PFSK-1 (cell line): ENCODE results near the gene AGBL3.

Experiments used
- FOXP2 ChIP-seq: optimal IDR thresholded peaks from 2 replicates; pipeline ENCODE3; 2011; ENCODE audit warnings: borderline replicate concordance, control low read depth, inconsistent platforms; ENCODE audit not compliant: insufficient read depth; ENCODE audit errors: extremely low read length, extremely low read depth
- POLR2AphosphoS5 ChIP-seq: IDR thresholded peaks from 2 replicates; pipeline ENCODE4 v1.6.1; 2012; ENCODE audit warnings: low read depth, mild to moderate bottlenecking, control low read depth, low read length, moderate library complexity
- SIN3A ChIP-seq: IDR thresholded peaks from 2 replicates; pipeline ENCODE4 v1.6.1; 2012; ENCODE audit warnings: mild to moderate bottlenecking, low read length, moderate library complexity, borderline replicate concordance; ENCODE audit not compliant: insufficient read depth
- TAF1 ChIP-seq: IDR thresholded peaks from 2 replicates; pipeline ENCODE4 v1.6.1; 2012; ENCODE audit warnings: low read length, control low read depth, borderline replicate concordance; ENCODE audit not compliant: insufficient read depth
- TF ChIP-seq, protein P1 (sequence below), 2 experiments: IDR thresholded peaks; 2 replicates each; pipeline versions ENCODE4 v1.6.1 to v1.8.0; 2011 to 2012; ENCODE audit warnings: low read depth in 2 of 2, low read length in 2 of 2, control low read depth in 1 of 2, inconsistent platforms in 1 of 2, mild to moderate bottlenecking in 1 of 2, moderate library complexity in 1 of 2; ENCODE audit not compliant: insufficient read depth in 1 of 2

Gene AGBL3

DNA sequence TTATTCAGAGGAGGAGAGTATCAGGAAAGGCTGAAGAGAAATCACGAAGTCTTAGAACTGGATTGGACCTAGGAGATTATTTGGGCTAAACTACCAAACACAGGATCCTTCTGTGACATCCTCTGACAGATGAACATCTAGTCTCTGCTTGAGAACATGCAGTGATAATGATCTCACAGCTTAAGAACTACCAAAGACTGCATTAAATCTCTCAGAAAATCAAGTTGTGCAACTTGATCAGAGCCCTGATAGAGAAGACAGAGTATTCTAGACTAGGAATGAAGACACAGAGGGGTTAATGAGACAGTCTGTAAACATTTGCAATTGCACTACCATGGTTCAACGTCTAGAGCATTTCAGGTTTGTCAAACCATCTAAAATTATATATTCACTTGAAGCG is 37.1 kb upstream of the AGBL3 start:
- TF ChIP-seq SIN3A, result no peak
- TF ChIP-seq TAF1, result no peak
- no peak for TF ChIP-seq FOXP2
- TF ChIP-seq, protein P1, sequence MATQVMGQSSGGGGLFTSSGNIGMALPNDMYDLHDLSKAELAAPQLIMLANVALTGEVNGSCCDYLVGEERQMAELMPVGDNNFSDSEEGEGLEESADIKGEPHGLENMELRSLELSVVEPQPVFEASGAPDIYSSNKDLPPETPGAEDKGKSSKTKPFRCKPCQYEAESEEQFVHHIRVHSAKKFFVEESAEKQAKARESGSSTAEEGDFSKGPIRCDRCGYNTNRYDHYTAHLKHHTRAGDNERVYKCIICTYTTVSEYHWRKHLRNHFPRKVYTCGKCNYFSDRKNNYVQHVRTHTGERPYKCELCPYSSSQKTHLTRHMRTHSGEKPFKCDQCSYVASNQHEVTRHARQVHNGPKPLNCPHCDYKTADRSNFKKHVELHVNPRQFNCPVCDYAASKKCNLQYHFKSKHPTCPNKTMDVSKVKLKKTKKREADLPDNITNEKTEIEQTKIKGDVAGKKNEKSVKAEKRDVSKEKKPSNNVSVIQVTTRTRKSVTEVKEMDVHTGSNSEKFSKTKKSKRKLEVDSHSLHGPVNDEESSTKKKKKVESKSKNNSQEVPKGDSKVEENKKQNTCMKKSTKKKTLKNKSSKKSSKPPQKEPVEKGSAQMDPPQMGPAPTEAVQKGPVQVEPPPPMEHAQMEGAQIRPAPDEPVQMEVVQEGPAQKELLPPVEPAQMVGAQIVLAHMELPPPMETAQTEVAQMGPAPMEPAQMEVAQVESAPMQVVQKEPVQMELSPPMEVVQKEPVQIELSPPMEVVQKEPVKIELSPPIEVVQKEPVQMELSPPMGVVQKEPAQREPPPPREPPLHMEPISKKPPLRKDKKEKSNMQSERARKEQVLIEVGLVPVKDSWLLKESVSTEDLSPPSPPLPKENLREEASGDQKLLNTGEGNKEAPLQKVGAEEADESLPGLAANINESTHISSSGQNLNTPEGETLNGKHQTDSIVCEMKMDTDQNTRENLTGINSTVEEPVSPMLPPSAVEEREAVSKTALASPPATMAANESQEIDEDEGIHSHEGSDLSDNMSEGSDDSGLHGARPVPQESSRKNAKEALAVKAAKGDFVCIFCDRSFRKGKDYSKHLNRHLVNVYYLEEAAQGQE (IDR thresholded peaks at IDR 0.05; ENCODE audit: insufficient read depth in 1 of 2, low read depth in 2 of 2, low read length in 2 of 2), result no peak
- TF ChIP-seq POLR2AphosphoS5, result no peak

DNA sequence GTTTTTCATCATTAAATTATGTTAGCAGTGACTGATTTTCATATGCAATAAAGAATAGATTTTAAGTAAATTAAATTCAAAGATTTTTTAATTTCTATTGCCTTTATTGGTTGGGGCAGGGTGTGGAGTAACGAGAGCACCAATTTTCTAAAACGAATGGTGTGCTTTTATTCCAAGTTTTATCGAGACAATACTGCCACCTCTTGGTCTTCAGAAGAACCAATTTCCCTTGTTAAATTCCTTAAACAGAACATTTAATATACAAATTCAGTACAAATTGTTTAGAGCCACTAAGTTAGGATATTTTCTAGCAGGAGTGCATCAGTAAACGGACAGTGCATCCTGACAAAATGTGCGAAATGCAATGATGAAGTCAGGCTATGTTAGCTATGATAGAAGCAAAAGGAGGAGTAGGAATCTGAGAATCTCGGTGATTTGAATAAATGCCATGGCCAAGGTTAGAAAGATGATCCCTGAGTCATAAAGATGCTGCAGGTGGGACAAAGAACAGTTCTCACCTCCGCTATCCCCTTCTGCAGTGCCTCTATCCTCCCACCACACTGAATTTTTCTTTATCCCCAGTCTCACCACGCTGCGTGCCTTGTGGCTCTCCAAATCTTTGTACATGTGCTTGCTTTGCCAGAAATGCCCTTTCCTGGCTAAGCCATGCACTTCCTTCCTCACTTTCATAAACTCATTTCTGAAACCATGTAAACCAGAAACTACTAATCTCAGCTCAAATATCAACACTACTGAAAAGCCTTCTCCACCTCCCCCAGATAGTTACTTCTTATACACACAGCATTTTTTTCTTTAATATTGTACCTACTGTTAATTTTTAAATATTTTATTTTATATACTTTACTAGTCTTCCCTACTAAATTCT is 31.9 kb upstream of the AGBL3 start:
- TF ChIP-seq FOXP2 (no peak), TAF1 (no peak), SIN3A (no peak), POLR2AphosphoS5 (no peak)
- TF ChIP-seq, protein P1 (IDR thresholded peaks at IDR 0.05; ENCODE audit: insufficient read depth in 1 of 2, low read depth in 2 of 2, low read length in 2 of 2), result no peak

DNA sequence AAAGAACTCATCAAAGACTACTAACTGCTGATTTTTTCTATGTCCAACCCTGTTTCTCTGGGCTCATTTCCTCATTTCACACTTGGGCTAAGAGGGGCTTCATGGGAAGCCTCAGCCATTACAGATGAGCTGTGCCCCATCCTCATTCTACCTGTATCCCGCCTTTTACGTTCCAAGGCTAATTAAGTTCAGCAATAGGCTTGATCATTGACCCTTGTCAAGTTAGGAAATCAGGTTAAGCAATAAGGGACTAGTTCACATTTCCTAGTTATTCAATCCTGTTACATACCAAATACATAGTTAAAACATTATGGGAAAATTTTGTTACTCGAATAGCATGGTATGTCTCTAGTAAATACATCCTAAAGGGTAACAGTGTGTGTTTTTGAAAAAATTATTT is 29.3 kb upstream of the AGBL3 start:
- TF ChIP-seq FOXP2 (no peak), SIN3A (no peak), TAF1 (no peak), POLR2AphosphoS5 (no peak)
- TF ChIP-seq, protein P1 (IDR thresholded peaks at IDR 0.05; ENCODE audit: insufficient read depth in 1 of 2, low read depth in 2 of 2, low read length in 2 of 2), result no peak

DNA sequence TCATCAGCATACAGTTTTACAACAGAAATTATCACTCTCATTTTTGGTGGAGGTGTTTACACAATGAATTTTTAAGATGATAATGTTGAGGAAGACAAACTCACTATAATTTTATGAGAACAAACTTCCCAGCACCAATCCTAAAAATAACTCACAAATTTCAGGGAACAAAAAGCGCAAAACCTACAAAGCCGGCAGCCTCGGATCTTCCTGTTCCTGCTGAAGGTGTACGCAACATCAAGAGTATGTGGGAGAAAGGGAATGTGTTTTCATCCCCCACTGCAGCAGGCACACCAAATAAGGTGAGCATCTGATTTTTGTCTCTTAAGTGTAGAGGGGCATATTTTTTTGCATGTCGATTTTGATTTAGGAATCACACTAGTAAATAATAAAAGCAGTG is 26.5 kb upstream of the AGBL3 start:
- TF ChIP-seq FOXP2 (no peak), SIN3A (no peak), POLR2AphosphoS5 (no peak), TAF1 (no peak)
- TF ChIP-seq, protein P1 (IDR thresholded peaks at IDR 0.05; ENCODE audit: insufficient read depth in 1 of 2, low read depth in 2 of 2, low read length in 2 of 2), result no peak
